ENCODE results near the gene TOX2.

Gene TOX2

GRCh38 chr20:44117296-44118184 is 202.9 kb downstream of the TOX2 start:
- no peak for DNase-seq (ENCODE audit: extremely low read depth in 1 of 2, low read depth in 1 of 2)

GRCh38 chr20:44118185-44119033 is 203.8 kb downstream of the TOX2 start:
- no peak for DNase-seq (ENCODE audit: extremely low read depth in 1 of 2, low read depth in 1 of 2)

Measured in activated CD8-positive, alpha-beta memory T cell treated with anti-CD3 and anti-CD28 coated beads for 1 hour (primary cell).